HG03139 (cell line): ENCODE measurements around the gene CREBBP.

ENCODE experiments used
- ATAC-seq: cut with Tn5 transposase; IDR thresholded peaks from one replicate; pipeline ENCODE4 v1.9.1; 2021; ENCODE audit not compliant: unreplicated experiment

CREBBP gene

DNA sequence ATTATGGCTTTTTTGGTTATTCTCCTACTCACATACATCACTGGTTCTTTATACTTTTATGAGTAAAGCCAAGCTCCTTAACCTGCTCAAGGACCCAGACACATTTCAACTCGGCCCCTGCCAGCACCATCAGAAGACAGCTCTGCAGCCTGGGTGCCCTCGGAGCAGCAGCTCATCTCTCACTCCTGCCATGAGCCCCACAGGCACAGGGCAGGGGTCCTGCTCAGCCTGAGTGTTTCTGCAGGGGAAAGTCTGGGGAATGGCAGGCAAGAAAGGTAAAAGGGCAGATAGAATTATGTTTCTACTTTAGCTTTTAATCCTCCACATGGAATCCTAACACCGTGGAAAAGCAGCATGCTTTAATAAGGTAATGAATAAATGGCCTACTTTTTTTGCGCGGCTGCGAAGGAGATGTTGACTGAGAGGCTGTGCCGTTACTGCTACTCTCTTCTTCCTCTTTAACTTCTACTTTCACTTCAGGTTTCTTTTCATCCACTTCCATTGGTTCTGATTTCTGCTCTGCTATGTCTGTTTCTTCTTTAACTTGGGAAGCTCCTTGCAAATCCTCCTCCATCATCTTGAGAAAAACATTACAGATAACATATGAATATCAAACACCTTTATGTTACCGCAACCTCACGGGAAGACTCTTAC lies 113.1 kb downstream of the CREBBP start:
- ATAC-seq = no peak

DNA sequence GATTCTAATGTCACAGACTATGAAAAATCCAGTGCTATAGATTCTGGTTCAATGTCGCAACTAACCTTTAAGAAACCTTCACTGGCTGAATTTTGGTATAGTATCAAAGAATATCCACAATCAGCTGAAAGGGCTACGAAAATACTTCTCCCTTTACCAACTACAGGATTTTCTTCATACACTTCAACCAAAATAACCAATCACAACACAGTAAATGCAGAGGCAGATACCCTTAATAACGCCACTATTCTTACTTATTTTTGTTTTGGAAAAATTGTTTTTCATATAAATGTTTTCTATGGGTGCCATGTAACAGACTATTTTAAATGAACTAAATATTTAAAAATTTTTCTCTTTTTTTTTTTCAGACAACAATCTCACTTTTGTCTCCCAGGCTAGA lies 114.3 kb downstream of the CREBBP start:
- ATAC-seq = no peak

DNA sequence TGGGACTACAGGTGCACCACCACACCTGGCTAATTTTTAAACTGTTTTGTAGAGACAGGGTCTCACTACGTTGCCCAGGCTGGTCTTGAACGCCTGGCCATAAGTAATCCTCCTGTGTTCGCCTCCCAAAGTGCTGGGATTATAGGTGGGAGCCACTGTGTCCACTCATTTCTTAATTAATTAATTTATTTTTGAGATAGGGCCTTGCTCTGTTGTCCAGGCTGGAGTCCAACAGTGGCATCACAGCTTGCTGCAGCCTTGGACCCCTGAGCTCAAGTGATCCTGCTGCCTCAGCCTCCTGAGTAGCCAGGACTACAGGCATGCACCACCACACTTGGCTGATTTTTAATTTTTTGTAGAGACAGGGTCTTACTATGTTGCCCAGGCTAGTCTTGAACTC lies 116.1 kb downstream of the CREBBP start:
- ATAC-seq = no peak

DNA sequence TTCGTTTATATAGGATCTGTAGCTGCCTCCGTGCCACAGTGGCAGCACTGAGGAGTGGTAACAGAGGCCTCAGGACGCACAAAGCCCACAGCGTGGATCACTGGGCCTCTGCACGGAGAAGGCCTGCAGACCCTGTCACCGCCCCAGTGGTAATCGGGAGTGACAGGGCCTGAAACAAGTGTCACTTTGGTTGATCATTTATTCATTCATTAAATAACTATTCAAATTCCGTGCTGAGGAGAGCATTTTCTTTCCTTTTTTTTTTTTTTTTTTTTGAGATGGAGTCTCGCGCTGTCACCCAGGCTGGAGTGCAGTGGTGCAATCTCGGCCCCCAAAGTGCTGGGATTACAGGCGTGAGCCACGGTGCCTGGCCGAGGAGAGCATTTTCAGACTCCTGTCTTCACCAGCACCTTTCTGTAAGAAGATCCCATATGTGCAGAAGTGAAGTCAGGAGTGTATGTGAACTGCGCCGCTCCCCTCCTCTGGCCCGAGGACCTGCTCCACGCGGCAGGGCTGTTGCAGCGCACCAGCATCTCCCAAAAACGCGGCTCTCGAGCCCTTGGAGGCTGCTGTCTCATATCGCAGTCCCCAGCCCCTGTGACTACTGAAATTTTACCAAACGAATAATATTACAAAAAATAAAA lies 118.3 kb downstream of the CREBBP start:
- no peak for ATAC-seq

DNA sequence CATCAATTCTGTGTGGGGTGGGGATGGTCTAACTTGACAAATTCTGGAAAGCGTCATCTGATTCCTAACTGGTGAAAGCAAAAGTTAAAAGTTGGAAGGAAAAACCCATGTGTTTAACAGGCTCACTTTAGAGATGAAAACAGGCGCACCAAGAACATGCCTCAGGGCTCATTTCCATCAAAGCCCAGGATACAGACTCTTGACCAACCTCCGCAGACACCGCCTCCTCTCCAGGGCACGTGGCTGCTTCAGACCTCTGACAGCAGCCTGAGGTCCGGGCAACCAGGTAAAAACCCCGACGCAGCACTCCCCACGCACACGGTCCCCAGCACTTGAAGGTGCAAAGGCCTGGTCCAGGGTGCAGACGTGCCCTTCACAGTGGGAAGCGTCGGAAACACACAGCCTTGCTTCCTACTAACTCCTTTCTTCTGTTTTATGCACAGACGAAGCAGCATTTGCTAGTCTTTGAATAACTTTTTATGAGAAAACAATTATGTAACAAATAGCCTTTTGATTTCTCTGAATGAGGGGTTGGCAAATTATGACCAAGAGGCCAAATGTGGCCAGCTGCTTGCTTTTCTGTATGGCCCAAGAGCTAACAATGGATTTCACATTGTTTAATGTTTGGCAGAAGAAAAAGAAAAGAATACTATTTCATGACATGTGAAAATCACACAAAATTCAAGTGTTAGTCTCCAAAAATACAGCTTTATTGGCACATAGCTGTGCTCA lies 119.0 kb downstream of the CREBBP start:
- no peak for ATAC-seq

DNA sequence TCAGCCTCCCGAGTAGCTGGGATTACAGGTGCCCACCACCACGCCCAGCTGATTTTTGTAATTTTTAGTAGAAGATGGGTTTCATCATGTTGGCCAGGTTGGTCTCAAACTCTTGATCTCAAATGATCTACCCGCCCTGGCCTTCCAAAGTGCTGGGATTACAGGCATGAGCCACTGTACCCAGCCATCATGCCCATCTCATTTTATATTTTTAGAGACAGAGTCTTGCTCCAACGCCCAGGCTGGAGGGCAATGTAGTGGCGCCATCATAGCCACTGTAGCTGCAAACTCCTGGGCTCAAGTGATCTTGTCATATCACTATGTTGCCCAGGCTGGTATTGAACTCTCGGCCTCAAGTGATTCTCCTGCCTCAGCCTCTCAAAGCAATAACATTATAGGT lies 120.0 kb downstream of the CREBBP start:
- ATAC-seq = no peak

DNA sequence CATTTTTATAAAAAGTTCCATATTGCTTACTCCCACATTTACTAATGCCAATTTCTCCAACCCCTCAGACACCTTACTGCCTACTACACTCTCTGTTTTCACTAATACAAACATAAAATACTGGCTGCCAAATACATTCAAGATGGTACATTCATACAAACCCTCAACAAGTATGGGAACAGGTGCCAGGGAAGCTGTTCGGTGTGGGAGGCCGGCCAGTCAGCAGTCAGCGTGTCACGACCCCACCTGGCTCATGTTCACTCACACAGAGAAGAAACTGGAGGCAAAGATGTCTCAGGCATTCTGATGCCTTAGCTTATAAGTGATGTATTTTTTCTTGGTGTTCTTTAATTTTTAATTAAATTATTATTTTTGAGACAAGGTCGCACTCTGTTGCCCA lies 120.8 kb downstream of the CREBBP start:
- no peak for ATAC-seq

DNA sequence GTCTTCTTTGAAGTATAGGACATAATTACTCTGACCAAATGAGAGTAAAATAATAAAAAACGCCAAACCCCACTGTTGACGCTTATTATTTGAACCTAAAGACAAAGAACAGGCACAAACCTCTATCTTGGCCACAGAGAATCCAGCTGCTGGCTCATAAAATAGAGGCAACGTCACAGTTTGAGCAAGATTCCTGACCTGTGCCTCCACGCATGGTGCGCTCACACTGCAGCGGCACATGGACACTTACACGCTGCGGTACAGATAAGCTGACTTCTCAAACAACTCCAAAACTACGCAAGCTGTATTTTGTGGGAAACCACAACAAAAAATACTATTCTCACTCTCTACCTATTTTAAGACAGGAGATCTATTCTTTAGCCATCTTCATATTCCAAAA lies 124.4 kb downstream of the CREBBP start:
- ATAC-seq = no peak

DNA sequence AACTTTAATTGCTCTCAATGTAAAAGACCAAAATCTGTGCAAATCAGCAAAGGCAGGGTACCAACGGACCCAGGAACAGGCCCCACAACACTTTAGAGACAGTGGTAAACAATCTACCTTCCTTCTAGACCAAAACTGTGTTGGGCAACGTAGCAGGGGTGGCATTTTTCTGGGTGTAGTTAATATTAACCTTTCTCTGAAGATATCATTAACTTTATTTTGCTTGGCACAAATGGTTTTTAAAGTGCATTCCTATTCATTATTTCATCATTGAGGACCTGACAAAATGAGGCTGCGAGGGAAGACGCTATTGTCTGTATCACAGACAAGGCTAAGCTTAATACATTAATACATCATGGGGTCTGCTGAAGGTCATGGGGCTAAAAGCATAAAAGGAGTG lies 125.3 kb downstream of the CREBBP start:
- ATAC-seq = no peak

DNA sequence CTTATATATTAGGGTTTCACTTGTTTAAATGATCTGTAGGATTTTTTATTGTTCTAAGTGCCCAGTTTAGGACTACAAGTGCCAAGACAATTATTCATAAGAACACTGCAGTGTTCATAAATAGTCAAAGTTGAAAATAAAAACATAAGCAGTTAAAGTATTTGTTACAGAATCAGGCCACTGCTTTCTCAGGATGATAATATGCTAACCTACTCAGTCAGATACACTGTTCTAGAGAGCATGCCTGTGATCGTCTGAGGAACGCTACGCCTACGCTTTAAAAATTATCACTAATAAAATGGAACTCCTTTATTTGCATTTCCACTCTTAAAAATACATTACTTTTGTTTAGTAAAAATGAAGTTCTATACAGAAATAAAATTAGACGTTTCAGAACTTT lies 125.7 kb downstream of the CREBBP start:
- ATAC-seq = no peak

DNA sequence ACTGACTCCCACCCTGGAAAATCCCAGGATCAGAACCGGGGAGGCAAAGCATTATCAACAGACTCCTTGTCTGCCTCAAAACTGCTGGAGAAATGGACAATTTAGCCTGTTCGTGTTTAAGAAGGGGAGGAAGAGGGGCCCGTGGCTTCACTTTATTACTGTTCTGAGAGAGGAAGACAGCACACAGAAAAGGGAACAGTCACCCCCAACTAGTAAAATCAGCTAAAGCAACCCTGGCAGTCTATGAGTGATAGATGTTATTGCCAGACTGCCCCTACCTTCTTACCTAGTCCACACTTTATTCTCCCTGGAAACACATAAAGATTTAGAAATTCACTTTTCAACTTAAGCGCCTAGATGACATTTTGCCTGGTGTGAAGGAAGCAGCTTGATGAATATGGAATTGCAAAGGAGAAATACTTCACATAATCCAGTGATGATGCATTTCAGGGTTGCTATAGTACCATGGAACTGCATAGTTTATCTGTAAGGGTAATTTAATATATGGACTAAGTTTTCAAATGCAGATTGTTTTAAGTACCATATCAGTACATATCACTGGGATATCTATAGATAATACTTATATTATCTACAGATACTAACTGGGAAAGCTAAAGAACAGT lies 126.3 kb downstream of the CREBBP start:
- no peak for ATAC-seq

DNA sequence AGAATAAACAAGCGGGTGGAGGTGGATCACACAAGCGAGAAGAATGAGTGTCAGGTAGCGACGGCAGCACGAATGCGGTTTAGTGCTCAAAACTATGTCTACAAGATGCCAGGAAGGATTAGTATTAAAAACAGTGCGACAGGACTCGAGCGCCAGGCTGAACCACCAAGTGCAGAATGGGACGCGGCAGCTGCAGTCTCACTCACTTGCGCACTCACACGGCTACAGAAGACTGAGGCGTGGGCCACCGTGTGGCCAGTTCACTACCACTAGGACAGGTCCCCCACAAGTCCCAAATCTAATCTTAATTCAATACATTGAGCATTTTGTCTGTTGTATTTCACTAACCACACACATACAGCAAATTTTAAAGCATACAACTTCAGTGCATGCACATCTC lies 127.5 kb downstream of the CREBBP start:
- ATAC-seq = no peak

DNA sequence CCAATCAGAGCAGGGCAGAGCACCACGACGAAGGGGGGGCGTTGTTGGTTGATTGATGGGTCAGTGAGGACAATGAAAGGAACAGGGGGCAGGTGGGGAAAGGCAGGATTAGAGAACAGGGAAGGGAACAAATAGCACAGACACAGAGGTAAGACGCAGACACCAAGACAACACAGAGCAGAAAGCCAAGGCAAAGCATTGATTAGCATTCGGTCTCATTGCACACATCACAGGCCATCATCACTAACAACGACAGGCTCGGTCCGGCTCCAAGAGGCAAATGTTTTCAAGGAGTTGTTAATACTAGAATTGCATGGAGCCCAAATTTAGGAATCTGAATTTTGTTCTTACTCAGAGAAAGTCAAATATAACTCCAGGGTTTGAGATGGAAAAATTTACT lies 128.6 kb downstream of the CREBBP start:
- no peak for ATAC-seq

DNA sequence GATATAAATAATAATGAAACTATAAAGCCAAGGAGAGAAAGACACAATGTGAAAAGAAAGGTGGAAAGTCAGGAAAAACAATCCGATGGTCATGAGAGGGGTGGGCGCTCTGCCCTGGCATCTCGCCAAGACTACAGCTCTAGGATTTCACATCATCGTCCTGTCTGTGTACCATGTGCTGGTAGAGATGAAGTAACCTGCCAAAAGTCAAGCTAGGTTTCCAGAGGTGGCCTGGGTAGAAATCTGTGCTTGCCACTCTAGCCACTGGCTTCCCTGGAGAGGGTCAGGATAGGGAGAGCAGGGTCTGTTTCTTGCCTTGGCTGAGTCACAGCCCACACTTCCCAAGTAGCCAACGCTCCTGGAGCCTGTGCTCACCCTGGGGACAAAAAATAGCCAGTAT lies 132.2 kb downstream of the CREBBP start:
- ATAC-seq = no peak

DNA sequence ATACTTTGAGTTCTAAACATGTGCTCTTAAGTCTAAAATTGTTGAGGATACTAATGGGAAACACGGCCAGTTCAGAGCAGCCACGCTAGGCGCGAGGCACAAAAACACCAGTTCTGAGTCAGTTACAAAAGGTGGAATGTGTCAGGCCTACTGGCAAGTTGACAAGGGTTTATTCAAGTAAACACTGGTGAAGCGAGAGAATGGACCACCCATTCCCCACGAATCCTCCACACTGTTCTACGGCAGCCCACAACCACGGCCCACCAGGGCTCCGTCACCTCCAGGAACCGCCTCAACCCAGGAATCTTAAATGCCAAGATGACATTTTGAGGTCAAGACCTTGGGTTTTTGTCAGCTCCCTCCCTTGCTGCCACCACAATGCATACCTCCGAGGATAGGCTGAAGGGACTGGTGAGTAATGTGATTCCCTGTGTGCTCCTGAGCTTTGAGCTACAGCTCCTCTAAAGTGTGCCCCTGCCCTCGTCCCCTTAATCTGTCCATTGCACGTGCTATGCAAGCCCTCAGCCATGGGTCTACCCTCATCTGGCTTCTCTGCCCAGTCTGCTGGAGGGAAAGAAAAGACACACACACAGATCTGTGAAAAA lies 134.7 kb downstream of the CREBBP start:
- ATAC-seq = no peak

DNA sequence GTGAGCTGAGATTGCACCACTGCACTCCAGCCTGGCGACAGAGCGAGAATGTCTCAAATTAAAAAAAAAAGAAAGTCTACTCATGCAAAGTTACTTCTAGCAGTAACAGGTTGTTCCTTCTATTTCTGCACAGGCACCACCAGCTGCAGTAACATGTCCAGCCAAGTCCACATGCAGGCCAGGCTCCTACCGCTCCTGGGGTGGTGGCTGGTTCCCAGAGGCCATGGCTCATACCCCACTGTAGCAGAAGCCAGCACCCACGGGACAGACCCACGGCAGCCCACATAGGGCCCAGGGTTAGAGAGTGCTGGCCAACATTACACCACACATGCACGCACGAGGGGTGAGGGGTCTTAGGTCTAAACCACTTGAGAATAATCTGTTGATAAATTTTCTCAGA lies 136.5 kb downstream of the CREBBP start:
- ATAC-seq = no peak

DNA sequence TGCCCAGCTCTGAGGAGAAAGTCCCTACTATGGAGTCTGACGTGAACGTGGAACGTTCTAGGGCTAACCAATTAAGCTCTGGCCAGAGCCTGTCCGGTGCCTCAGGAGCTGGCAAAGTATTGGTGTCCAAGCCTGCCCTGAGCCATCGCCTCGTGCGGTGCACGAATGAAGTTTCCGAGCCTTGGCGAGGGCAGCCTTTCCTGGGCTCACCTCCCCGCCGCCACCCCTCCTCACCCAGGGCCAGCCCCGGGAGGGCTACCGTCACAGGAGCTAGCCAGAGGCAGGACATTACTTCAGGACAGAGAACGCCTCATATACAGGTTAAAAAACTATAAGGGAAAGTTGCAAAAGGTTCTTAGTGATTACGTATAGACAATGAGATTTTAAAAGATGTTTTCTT lies 139.6 kb downstream of the CREBBP start:
- ATAC-seq = no peak

DNA sequence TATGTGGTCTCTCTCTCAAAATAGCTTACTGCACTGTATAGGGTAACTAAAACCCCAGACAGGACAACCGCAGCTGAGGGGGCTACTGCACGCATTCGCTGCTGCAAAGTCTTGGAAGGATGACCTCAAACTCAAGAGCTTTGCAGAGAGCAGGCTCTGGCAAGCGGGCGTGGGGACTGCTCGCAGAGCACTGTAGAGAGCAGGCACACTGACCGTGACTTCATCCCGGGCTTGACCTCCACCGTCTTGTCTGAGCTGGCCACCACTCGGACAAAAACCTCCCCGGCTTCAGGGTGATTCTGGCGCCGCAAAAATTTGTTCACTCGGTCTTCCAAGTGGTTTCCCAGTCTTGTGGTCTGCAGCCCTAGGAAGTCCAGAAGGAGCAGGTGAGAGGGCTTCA lies 140.3 kb downstream of the CREBBP start:
- no peak for ATAC-seq

DNA sequence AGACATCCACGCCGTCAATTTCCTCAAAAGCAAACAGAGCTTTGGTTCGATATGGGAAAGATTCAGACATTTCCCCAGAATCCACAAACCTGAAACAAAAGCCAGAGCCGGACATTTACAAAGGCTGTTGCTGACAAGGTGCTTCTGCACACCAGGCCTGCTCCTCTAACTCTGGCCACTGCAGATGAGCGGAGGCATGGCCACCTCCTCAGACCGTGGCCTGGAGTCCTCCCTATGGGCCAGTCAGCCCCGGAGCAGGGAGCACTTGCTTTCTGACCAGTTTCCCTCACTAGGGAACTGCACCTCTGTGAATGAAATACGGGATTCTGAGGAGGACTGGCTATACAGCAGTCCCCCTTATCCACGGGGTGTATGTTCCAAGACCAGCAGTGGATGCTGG lies 140.9 kb downstream of the CREBBP start:
- ATAC-seq = no peak

DNA sequence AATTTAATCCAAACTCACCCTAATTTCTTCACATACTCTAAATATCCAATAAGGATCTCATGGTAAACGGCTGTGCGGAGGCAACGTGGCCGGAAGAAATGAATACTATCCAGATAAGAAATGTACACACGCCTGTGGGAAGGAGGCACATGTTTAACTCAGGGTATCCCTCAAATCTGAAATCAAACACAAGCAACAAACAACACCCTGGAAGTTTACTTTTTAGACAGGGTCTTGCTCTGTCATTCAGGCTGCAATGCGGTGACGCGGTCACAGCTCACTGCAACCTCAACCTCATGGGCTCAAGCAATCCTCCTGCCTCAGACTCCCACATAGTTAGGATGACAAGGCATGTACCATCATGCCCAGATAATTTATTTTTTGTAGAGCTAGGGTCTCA lies 142.0 kb downstream of the CREBBP start:
- no peak for ATAC-seq

DNA sequence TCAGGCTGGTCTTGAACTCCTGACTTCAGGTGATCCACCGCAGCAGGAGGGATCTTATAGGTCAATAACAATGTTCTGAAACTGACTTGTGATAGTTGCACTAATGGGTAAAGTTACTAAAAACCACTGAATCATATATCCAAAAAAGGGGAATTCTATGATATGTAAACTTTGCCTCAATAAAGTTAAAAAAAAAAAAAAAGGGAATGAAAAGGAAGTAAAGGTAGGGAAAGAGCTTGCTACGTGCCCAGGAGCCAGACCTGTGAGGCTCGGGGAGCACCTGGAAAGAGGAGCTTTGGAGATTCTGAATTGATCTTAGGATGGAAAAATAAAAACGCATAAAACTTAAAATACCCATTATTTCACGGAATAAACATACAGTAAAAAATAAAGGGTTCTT lies 142.4 kb downstream of the CREBBP start:
- ATAC-seq = no peak

DNA sequence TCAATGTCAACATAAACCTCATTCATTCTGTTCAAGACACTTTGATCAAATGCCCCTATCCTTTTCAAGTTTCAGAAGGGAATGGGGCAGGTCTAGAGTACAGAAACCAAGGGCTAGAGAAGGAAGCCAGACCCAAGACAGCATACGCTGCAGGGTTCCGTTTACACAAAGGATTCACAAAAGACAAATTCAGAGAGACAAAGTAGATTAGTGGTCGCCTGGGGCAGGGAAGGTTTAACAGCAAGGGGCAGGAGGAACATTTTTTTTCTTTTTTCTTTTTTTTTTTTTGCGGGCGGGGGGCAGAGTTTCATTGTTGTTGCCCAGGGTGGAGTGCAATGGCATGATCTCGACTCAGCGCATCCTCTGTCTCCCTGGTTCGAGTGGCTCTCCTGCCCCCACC lies 143.3 kb downstream of the CREBBP start:
- no peak for ATAC-seq
